GM23338 (cell line): ENCODE results near the gene TICRR. TPM values are rescaled to one million over a fixed set of nuclear protein-coding genes. Genes with fewer than 3 reads are reported as not detected.

Experiments
- ATAC-seq: fragments of 200-7000 bp; cut with Tn5 transposase; 3 replicates; pipeline ENCODE4 v1.9.1; 2020
- DNase-seq: peaks from one replicate; pipeline ENCODE4 v3.0.0-alpha.2; 2015; ENCODE audit warnings: low spot score
- H2AFZ ChIP-seq: fragments of 200-600 bp; sonication (generic); 2 replicates; pipeline ENCODE4 v1.8.0; 2016; ENCODE audit warnings: antibody characterized with exemption, mild to moderate bottlenecking, moderate library complexity
- H3F3A ChIP-seq: fragments of 200-600 bp; sonication (generic); replicated peaks from 2 replicates; pipeline ENCODE4 v1.8.0; 2017; ENCODE audit warnings: antibody characterized with exemption, mixed run types, low read depth
- H3K27ac ChIP-seq: fragments of 200-600 bp; sonication (generic); 2 replicates; pipeline ENCODE4 v1.6.1; 2016; ENCODE audit warnings: low read depth
- H3K27me3 ChIP-seq: fragments of 200-600 bp; sonication (generic); 2 replicates; pipeline ENCODE4 v1.8.0; 2016; ENCODE audit warnings: mild to moderate bottlenecking, mixed run types, moderate library complexity; ENCODE audit not compliant: insufficient read depth
- H3K36me3 ChIP-seq: fragments of 200-600 bp; sonication (generic); 2 replicates; pipeline ENCODE4 v1.8.0; 2016; ENCODE audit warnings: mild to moderate bottlenecking; ENCODE audit not compliant: insufficient read depth
- H3K4me1 ChIP-seq: fragments of 200-600 bp; sonication (generic); 2 replicates; pipeline ENCODE4 v1.8.0; 2016; ENCODE audit warnings: mild to moderate bottlenecking, moderate library complexity; ENCODE audit not compliant: insufficient read depth
- H3K4me2 ChIP-seq: fragments of 200-600 bp; sonication (generic); 2 replicates; pipeline ENCODE4 v1.7.1; 2017; ENCODE audit warnings: mixed run types
- H3K4me3 ChIP-seq: fragments of 200-600 bp; sonication (generic); 2 replicates; pipeline ENCODE4 v1.6.1; 2016; ENCODE audit warnings: mixed run types
- H3K79me2 ChIP-seq: fragments of 200-600 bp; sonication (generic); replicated peaks from 2 replicates; pipeline ENCODE4 v1.8.0; 2017; ENCODE audit warnings: mild to moderate bottlenecking; ENCODE audit not compliant: insufficient read depth
- H3K9me2 ChIP-seq: fragments of 200-600 bp; sonication (generic); 2 replicates; pipeline ENCODE4 v1.8.0; 2017; ENCODE audit not compliant: insufficient read depth
- H4K20me1 ChIP-seq: fragments of 200-600 bp; sonication (generic); replicated peaks from 2 replicates; pipeline ENCODE4 v1.8.0; 2017; ENCODE audit warnings: mild to moderate bottlenecking; ENCODE audit not compliant: insufficient read depth
- H3K27ac Mint-ChIP-seq: 2 replicates; pipeline ENCODE4 v1.8.0; 2020; ENCODE audit warnings: inconsistent platforms, mild to moderate bottlenecking, moderate library complexity, mixed read lengths
- H3K27me3 Mint-ChIP-seq: 3 replicates; pipeline ENCODE4 v1.8.0; 2022; ENCODE audit warnings: low read depth, mild to moderate bottlenecking, moderate library complexity, mixed read lengths, inconsistent platforms; ENCODE audit not compliant: insufficient read depth, poor library complexity
- H3K36me3 Mint-ChIP-seq: 3 replicates; pipeline ENCODE4 v1.8.0; 2021; ENCODE audit warnings: low read depth, mild to moderate bottlenecking, inconsistent platforms, moderate library complexity, mixed read lengths
- H3K4me1 Mint-ChIP-seq: 3 replicates; pipeline ENCODE4 v1.8.0; 2020; ENCODE audit warnings: mild to moderate bottlenecking, inconsistent platforms, mixed read lengths
- H3K4me3 Mint-ChIP-seq: 3 replicates; pipeline ENCODE4 v1.8.0; 2021; ENCODE audit warnings: moderate library complexity, mild to moderate bottlenecking, inconsistent platforms, mixed read lengths
- H3K9me3 Mint-ChIP-seq: 3 replicates; pipeline ENCODE4 v1.8.0; 2020; ENCODE audit warnings: moderate library complexity, mild to moderate bottlenecking, inconsistent platforms, mixed read lengths
- CREB1 ChIP-seq: fragments of 250-450 bp; sonication (Bioruptor Pico); IDR thresholded peaks from 2 replicates; pipeline ENCODE4 v1.5.0; 2020; ENCODE audit warnings: low read depth, mild to moderate bottlenecking, moderate library complexity
- CTCF ChIP-seq, 2 experiments: fragments of 200-600 bp in 1 of 2; sonication (generic) in 1 of 2; conservative IDR thresholded peaks; 2 replicates each; pipeline versions ENCODE4 v1.5.1 to v1.6.1; 2016 to 2017; ENCODE audit warnings: antibody characterized with exemption in 2 of 2, low read depth in 2 of 2, mild to moderate bottlenecking in 2 of 2, moderate library complexity in 1 of 2
- ETS1 ChIP-seq: IDR thresholded peaks from 2 replicates; pipeline ENCODE4 v1.6.1; 2016; ENCODE audit warnings: antibody characterized with exemption
- EZH2 ChIP-seq: fragments of 200-600 bp; sonication (generic); IDR thresholded peaks from one replicate; pipeline ENCODE4 v1.8.0; 2017; ENCODE audit warnings: antibody characterized with exemption, mild to moderate bottlenecking, low read depth; ENCODE audit not compliant: unreplicated experiment
- EZH2phosphoT487 ChIP-seq: fragments of 200-600 bp; sonication (generic); IDR thresholded peaks from one replicate; pipeline ENCODE4 v1.8.1; 2018; ENCODE audit warnings: antibody characterized with exemption; ENCODE audit not compliant: unreplicated experiment
- JUNB ChIP-seq: IDR thresholded peaks from one replicate; pipeline ENCODE4 v1.6.1; 2016; ENCODE audit warnings: antibody characterized with exemption; ENCODE audit not compliant: unreplicated experiment
- REST ChIP-seq: IDR thresholded peaks from one replicate; pipeline ENCODE4 v1.6.1; 2018; ENCODE audit warnings: antibody characterized with exemption; ENCODE audit not compliant: unreplicated experiment
- ZNF114 ChIP-seq: fragments of 250-450 bp; sonication (Bioruptor Pico); IDR thresholded peaks from 2 replicates; pipeline ENCODE4 v1.5.0; 2020; ENCODE audit warnings: mild to moderate bottlenecking, moderate library complexity
- polyA plus RNA-seq: library from polyadenylated mRNA; unstranded; fragments of >200 nt; fragmentation: Nextera tagmentation; extraction: Ambion mirVana; gene quantifications from 2 replicates; pipeline ENCODE4 v1.2.1, GENCODE V29; 2016
- total RNA-seq: library from RNA; depleted of rRNA; stranded (reverse); fragments of >200 nt; shearing (Covaris generic); gene quantifications from 2 replicates; pipeline ENCODE4 v1.2.3, GENCODE V29; 2014

Gene TICRR
- total and polyA plus RNA-seq, 2 experiments from 2014 or later, result 11.2 to 42.3 TPM

GRCh38 chr15:89531796-89532537 is 43.3 kb upstream of the TICRR start:
- Mint-ChIP-seq H3K9me3 (peaks cover 5% of the 10 kb centered on the region; the same call in 2 of the 3 replicates), H3K4me3 (no peak overlapping the region), H3K36me3 (peaks cover 2% of the 10 kb centered on the region; the same call in 1 of the 3 replicates), H3K4me1 (peaks cover 8% of the 10 kb centered on the region; the same call in 2 of the 3 replicates), H3K27me3 (peaks cover 5% of the 10 kb centered on the region), H3K27ac (no peak overlapping the region)
- H3K36me3 ChIP-seq, result no peaks in the 10 kb centered on the region
- H3K4me3 ChIP-seq, result no peak overlapping the region
- no peaks in the 10 kb centered on the region for H4K20me1 ChIP-seq
- H3K79me2 ChIP-seq, result no peaks in the 10 kb centered on the region
- no peaks in the 10 kb centered on the region for H3F3A ChIP-seq
- no peak overlapping the region for H3K4me2 ChIP-seq
- H3K9me2 ChIP-seq, result no peaks in the 10 kb centered on the region
- H2AFZ ChIP-seq, result peak overlapping the region; percentile 64; the same call in 1 of the 2 replicates
- TF ChIP-seq CREB1, result no peak
- ATAC-seq (peak; percentile 45; the same call in 2 of the 3 replicates), DNase-seq (no peak)
- H3K27me3 ChIP-seq, result no peaks in the 10 kb centered on the region
- H3K4me1 ChIP-seq, result no peaks in the 10 kb centered on the region
- no peak overlapping the region for H3K27ac ChIP-seq

GRCh38 chr15:89533861-89534544 is 41.3 kb upstream of the TICRR start:
- Histone ChIP-seq H2AFZ (no peak overlapping the region), H3K27me3 (no peaks in the 10 kb centered on the region), H3K4me2 (no peak overlapping the region), H3K4me3 (no peak overlapping the region), H4K20me1 (no peaks in the 10 kb centered on the region), H3K4me1 (no peaks in the 10 kb centered on the region), H3K79me2 (no peaks in the 10 kb centered on the region), H3K36me3 (no peaks in the 10 kb centered on the region), H3K9me2 (no peaks in the 10 kb centered on the region; the same call in 1 of the 2 replicates), H3K27ac (no peak overlapping the region), H3F3A (no peaks in the 10 kb centered on the region)
- Mint-ChIP-seq H3K27me3 (peaks cover 5% of the 10 kb centered on the region), H3K27ac (no peak overlapping the region), H3K9me3 (peaks cover 19% of the 10 kb centered on the region), H3K4me3 (no peak overlapping the region), H3K36me3 (peaks cover 11% of the 10 kb centered on the region), H3K4me1 (peaks cover 8% of the 10 kb centered on the region; the same call in 2 of the 3 replicates)
- TF ChIP-seq EZH2, result no peak
- no peak for TF ChIP-seq CTCF (conservative IDR thresholded peaks at IDR 0.05; ENCODE audit: low read depth in 2 of 2)
- TF ChIP-seq ETS1, result no peak
- TF ChIP-seq REST, result no peak
- no peak for TF ChIP-seq EZH2phosphoT487
- no peak for TF ChIP-seq JUNB
- no peak for TF ChIP-seq ZNF114
- DNase-seq (no peak), ATAC-seq (no peak)
